Stimulated activated naive CD4-positive, alpha-beta T cell (primary cell): Measurements from ENCODE around the gene PROZ.
A peak's percentile ranks its signal among the peaks of the same experiment; 100 is the strongest.
"Not testable (repeated sequence)": the region's sequence is repeated elsewhere in the genome, so short reads cannot be mapped to it uniquely, and the experiment has no call there.

ENCODE experiments used
- DNase-seq, 6 experiments: peaks; one replicate each; lab custom pipeline; 2025; lab: John Stamatoyannopoulos, UW

PROZ gene

GRCh38 chr13:113157929-113158747 is at the start of gene PROZ:
PROZ (plus strand) TSS chr13:113158648; CDS start chr13:113158661, 13 bp downstream.
- no peak for DNase-seq

GRCh38 chr13:113109151-113110047 is 49.0 kb upstream of the PROZ start:
- DNase-seq, result peak in 1 of 6 experiments; percentile 8

GRCh38 chr13:113110048-113110851 is 48.2 kb upstream of the PROZ start:
- peak in 2 of 6 experiments; percentile 9 to 16 for DNase-seq

- no peak for DNase-seq
These were observed 47.6 kb upstream of the PROZ start for GRCh38 chr13:113110852-113111315.

- DNase-seq, result not testable (repeated sequence)
These were observed 46.6 kb upstream of the PROZ start for GRCh38 chr13:113111821-113112220.

GRCh38 chr13:113112475-113112874 is 46.0 kb upstream of the PROZ start:
- DNase-seq, result not testable (repeated sequence)

- no peak for DNase-seq
These were observed 45.3 kb upstream of the PROZ start for GRCh38 chr13:113112893-113113845.

- no peak for DNase-seq
These were observed 44.6 kb upstream of the PROZ start for GRCh38 chr13:113113846-113114271.

GRCh38 chr13:113114511-113115362 is 43.7 kb upstream of the PROZ start:
- no peak for DNase-seq

- DNase-seq, result no peak
These were observed 42.9 kb upstream of the PROZ start for GRCh38 chr13:113115363-113116205.

- no peak for DNase-seq
These were observed 42.1 kb upstream of the PROZ start for GRCh38 chr13:113116206-113116800.

GRCh38 chr13:113116871-113117271 is 41.6 kb upstream of the PROZ start:
- no peak for DNase-seq

GRCh38 chr13:113117335-113117872 is 41.0 kb upstream of the PROZ start:
- DNase-seq, result no peak

- DNase-seq, result no peak
These were observed 40.6 kb upstream of the PROZ start for GRCh38 chr13:113117911-113118260.

GRCh38 chr13:113118261-113119021 is 40.0 kb upstream of the PROZ start:
- no peak for DNase-seq

- DNase-seq, result no peak
These were observed 39.2 kb upstream of the PROZ start for GRCh38 chr13:113119166-113119821.

GRCh38 chr13:113119822-113120189 is 38.6 kb upstream of the PROZ start:
- DNase-seq, result no peak
